Body of pancreas (tissue), 4 donors: Measurements from ENCODE around the gene CATSPER4. TPM values are rescaled to one million over a fixed set of nuclear protein-coding genes. Genes with fewer than 3 reads are reported as not detected.

Experiments
- ATAC-seq: fragments of 150-250 bp; one replicate; pipeline ENCODE4 v1.9.1; 2016
- DNase-seq, 4 donors: peaks; one replicate each; pipeline ENCODE4 v3.0.0-alpha.2; 2019
- H3K27ac ChIP-seq, 4 donors: fragments of 200-600 bp; sonication (generic); 1 replicate in 3 of 4; 2 replicates in 1 of 4; pipeline versions ENCODE4 v1.5.1 to v1.6.1; 2016 to 2019; ENCODE audit warnings: mild to moderate bottlenecking in 1 of 4, mixed read lengths in 1 of 4, moderate library complexity in 1 of 4
- H3K27me3 ChIP-seq, 2 donors: fragments of 200-600 bp; sonication (generic); one replicate each; pipeline ENCODE4 v1.6.0; 2016; ENCODE audit warnings: mild to moderate bottlenecking in 1 of 2
- H3K36me3 ChIP-seq, 2 donors: fragments of 200-600 bp; sonication (generic); replicated peaks in 1 of 2; 2 replicates each; pipeline ENCODE4 v1.5.1; 2016; ENCODE audit warnings: low read depth in 2 of 2; ENCODE audit not compliant: insufficient read depth in 1 of 2
- H3K4me1 ChIP-seq: fragments of 200-600 bp; sonication (generic); one replicate; pipeline ENCODE4 v1.6.0; 2016
- H3K4me3 ChIP-seq, 2 donors: fragments of 200-600 bp; sonication (generic); 1 replicate in 1 of 2; 2 replicates in 1 of 2; pipeline ENCODE4 v1.5.1; 2016 to 2019
- H3K9me3 ChIP-seq, 3 donors: fragments of 200-600 bp; sonication (generic); 1 replicate in 2 of 3; 2 replicates in 1 of 3; pipeline ENCODE4 v1.5.1; 2016
- POLR2A ChIP-seq, 3 donors: fragments of 450-650 bp; IDR thresholded peaks; one replicate each; pipeline ENCODE4 v1.6.1; 2016; ENCODE audit warnings: antibody characterized with exemption in 3 of 3, mild to moderate bottlenecking in 2 of 3
- WGBS, 2 donors: methylation state at CpG; one replicate each; pipeline ENCODE4 v1.1.5; 2017; 5-methylcytosine and 5-hydroxymethylcytosine counted together
- intact Hi-C: fragments of 100-400 bp; cut with DNase I; formaldehyde crosslinking; loops from one replicate; pipeline ENCODE4 v1.15.1; 2023
- total RNA-seq, 2 donors: library from RNA; depleted of rRNA; stranded (reverse); fragments of >200 nt; gene quantifications; one replicate each; pipeline ENCODE4 v1.1.0, GENCODE V29; 2016
- TF ChIP-seq, protein P1 (sequence below), 7 experiments: fragments of 450-650 bp in 4 of 7; fragments of 200-600 bp in 3 of 7; sonication (generic) in 3 of 7; IDR thresholded peaks; one replicate each; pipeline ENCODE4 v1.5.1; 2016 to 2019; ENCODE audit warnings: antibody characterized with exemption in 7 of 7

CATSPER4 gene
- total RNA-seq, 2 donors from 2014 or later, result not detected

DNA sequence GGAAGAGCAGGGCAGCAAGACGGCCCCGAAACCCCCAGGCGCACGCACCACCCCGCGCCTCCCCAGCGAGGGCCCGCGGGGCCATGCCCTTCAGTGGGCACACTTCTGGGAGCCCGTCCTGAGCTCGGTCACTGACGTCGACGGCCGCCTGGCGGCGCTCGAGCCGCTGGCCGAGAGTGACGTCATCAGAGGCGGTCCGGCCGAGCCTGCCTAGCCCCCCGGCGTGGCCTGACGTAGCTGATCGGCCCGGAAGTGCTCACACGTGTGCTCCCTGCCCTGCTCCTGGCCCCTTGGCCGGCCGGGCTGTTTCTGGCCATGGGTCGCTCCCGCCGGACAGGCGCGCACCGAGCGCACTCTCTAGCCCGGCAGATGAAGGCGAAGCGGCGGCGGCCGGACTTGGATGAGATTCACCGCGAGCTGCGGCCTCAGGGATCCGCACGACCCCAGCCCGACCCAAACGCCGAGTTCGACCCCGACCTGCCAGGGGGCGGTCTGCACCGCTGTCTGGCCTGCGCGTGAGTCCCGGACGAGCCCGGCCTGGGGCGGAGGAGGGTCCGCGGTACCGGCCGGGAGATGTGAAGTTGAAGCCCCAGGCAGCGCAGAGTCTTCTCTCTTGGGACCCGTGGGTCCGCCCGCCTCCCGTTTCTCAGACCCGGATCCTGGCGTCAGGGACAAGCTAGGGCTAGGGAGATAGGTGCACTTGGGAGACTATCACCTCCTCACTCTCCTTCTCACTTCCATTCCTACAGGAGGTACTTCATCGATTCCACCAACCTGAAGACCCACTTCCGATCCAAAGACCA is 20.5 kb upstream of the CATSPER4 start, which contains the start of gene ZNF593:
Gene ZNF593 (plus strand): TSS at position 240 of the 803 bp plus-strand sequence. CDS start 76 bp downstream, at position 316.
- intact Hi-C loops, result no loop called here
- Histone ChIP-seq H3K36me3 (no peaks in the 10 kb centered on the region), H3K4me1 (peaks cover 18% of the 10 kb centered on the region), H3K27ac (peak within 1 kb of the TSS; percentile 60 to 87 (median 81)), H3K27me3 (no peaks in the 10 kb centered on the region), H3K4me3 (peak within 1 kb of the TSS; percentile 40 to 78), H3K9me3 (no peaks in the 10 kb centered on the region)
- peak; percentile 93 to 95 (median 94) for DNase-seq
- peak; percentile 71 to 85 (median 83) for TF ChIP-seq POLR2A (IDR thresholded peaks at IDR 0.05)
- TF ChIP-seq, protein P1, sequence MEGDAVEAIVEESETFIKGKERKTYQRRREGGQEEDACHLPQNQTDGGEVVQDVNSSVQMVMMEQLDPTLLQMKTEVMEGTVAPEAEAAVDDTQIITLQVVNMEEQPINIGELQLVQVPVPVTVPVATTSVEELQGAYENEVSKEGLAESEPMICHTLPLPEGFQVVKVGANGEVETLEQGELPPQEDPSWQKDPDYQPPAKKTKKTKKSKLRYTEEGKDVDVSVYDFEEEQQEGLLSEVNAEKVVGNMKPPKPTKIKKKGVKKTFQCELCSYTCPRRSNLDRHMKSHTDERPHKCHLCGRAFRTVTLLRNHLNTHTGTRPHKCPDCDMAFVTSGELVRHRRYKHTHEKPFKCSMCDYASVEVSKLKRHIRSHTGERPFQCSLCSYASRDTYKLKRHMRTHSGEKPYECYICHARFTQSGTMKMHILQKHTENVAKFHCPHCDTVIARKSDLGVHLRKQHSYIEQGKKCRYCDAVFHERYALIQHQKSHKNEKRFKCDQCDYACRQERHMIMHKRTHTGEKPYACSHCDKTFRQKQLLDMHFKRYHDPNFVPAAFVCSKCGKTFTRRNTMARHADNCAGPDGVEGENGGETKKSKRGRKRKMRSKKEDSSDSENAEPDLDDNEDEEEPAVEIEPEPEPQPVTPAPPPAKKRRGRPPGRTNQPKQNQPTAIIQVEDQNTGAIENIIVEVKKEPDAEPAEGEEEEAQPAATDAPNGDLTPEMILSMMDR (IDR thresholded peaks at IDR 0.05), result peak; percentile 79 to 99 (median 96)
- ATAC-seq, result peak; percentile 96
- WGBS, 2 donors, result 0 to 1% methylated on average over 11 to 76 of the region's 76 CpGs

DNA sequence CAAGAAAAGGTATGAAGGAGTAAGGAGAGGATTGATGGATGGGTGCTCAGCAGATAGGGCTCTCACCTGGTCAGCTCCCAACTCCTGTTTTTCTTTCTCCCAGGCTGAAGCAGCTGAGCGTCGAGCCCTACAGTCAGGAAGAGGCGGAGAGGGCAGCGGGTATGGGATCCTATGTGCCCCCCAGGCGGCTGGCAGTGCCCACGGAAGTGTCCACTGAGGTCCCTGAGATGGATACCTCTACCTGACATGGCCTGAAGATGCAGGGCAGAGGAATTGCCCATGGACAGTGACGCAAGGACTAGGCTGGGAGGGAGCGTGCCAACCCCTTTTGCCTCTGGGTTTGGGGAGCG is 20.0 kb upstream of the CATSPER4 start:
- 29 to 62% methylated on average over 4 to 8 of the region's 9 CpGs for WGBS, 2 donors
- Histone ChIP-seq H3K9me3 (no peaks in the 10 kb centered on the region), H3K27me3 (no peaks in the 10 kb centered on the region), H3K4me1 (peaks cover 18% of the 10 kb centered on the region), H3K4me3 (peak overlapping the region; percentile 40 to 78), H3K27ac (peak overlapping the region; percentile 60 to 87 (median 81)), H3K36me3 (no peaks in the 10 kb centered on the region)
- no peak for DNase-seq
- ATAC-seq, result peak; percentile 3
- no peak for TF ChIP-seq POLR2A (IDR thresholded peaks at IDR 0.05)
- TF ChIP-seq, protein P1 (IDR thresholded peaks at IDR 0.05), result no peak
- intact Hi-C loops, result no loop called here

DNA sequence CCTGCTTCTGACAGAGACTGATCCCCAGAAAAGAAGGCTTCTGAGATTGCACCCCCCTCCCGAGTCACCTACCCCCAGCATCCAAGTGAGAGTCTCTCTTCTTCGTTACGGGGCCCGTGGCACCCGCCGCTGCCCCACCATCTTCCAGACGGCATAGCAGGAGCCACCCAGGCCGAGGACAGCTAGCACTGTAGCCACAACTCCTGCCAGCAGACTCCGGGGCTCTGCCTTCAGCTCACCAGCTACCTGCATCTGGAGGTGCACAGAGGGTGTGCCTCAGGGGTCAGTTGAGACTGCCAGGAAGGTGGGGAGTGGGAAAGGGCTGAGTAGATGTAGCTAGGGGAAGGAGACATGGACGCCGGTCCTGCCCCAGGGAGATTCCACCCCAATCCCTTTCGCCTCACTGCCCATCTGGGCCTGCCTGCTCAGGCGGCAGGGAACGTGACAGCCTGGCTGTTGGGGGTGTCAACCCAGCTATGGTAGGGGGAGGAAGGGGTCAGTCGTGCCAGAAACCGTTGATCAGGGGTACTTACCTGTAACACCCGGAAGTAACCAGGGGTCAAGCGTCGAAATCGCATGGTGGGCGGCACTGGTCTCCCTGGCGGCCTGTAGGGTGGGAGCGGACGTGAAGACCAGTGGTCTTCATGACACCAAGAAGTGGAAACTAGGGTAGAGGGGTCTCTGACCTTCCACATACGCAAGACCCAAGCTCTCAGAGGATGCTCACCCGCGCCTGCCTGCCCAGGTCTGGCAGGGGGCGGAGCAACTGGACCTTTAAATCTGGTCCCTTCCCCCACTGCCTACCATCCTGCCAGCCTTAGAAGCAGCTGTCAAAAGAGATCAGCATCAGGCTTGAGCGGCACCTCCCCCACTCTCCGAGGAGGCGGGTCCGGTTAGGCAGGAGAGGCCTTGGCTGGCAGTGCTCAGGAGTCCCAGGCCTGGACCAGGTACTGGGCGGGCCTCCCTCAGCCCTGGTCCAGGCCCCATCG is 19.0 kb upstream of the CATSPER4 start, which contains the start of gene ZNF593OS:
Gene ZNF593OS (minus strand): TSS at position 749 of the 989 bp plus-strand sequence. CDS start 171 bp downstream, at position 578.
- H3K27ac ChIP-seq, result no peak within 1 kb of the TSS

DNA sequence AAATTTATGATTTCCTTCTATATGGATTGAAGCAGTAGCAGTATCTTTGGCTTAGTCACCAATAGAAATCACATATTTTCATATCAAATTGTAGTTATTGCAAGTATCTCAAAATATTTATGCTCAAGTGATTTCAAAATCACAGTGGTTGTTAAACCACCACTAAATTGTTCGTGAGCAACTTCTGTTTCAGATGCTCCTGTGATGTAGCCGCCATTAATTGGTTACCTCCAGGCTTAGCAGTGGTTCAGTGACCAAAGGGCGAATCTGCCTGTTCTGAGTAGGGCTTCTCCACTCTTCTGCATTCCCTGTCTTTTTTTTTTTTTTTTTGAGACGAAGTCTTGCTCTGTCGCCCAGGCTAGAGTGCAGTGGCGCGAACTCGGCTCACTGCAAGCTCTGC is 15.1 kb upstream of the CATSPER4 start:
- 88 to 91% methylated on average over 8 of the region's 8 CpGs for WGBS, 2 donors
- no peak for ATAC-seq
- Histone ChIP-seq H3K4me3 (no peak overlapping the region), H3K4me1 (peaks cover 26% of the 10 kb centered on the region), H3K9me3 (no peaks in the 10 kb centered on the region), H3K27me3 (no peaks in the 10 kb centered on the region), H3K27ac (no peak overlapping the region), H3K36me3 (no peaks in the 10 kb centered on the region)
- intact Hi-C loops, result no loop called here
- DNase-seq, result no peak
- no peak for TF ChIP-seq POLR2A (IDR thresholded peaks at IDR 0.05)
- TF ChIP-seq, protein P1 (IDR thresholded peaks at IDR 0.05), result no peak

More for the DNA sequence above, 19.0 kb upstream of the CATSPER4 start, which contains the start of gene ZNF593OS:
- TF ChIP-seq, protein P1 (IDR thresholded peaks at IDR 0.05), result no peak
- TF ChIP-seq POLR2A (IDR thresholded peaks at IDR 0.05), result no peak
- intact Hi-C loops, result no loop called here
- H3K4me3 ChIP-seq, result no peak within 1 kb of the TSS
- DNase-seq, result no peak
- H3K27me3 ChIP-seq, result no peaks in the 10 kb centered on the region
- no peak for ATAC-seq
- 85 to 90% methylated on average over 24 to 34 of the region's 34 CpGs for WGBS, 2 donors
- peaks cover 18% of the 10 kb centered on the region for H3K4me1 ChIP-seq
- H3K9me3 ChIP-seq, result no peaks in the 10 kb centered on the region
- no peaks in the 10 kb centered on the region for H3K36me3 ChIP-seq
